GM18507 (cell line): ENCODE results near the gene IL17B.

Experiments
- DNase-seq: peaks from one replicate; pipeline ENCODE4 v3.0.0; 2011; ENCODE audit warnings: low read depth; ENCODE audit not compliant: insufficient read length; ENCODE audit errors: extremely low spot score
- FAIRE-seq: peaks from 2 replicates; lab custom pipeline; 2011; peaks lifted over from hg19 to GRCh38; lab: Jason Lieb, UNC

Gene IL17B

DNA sequence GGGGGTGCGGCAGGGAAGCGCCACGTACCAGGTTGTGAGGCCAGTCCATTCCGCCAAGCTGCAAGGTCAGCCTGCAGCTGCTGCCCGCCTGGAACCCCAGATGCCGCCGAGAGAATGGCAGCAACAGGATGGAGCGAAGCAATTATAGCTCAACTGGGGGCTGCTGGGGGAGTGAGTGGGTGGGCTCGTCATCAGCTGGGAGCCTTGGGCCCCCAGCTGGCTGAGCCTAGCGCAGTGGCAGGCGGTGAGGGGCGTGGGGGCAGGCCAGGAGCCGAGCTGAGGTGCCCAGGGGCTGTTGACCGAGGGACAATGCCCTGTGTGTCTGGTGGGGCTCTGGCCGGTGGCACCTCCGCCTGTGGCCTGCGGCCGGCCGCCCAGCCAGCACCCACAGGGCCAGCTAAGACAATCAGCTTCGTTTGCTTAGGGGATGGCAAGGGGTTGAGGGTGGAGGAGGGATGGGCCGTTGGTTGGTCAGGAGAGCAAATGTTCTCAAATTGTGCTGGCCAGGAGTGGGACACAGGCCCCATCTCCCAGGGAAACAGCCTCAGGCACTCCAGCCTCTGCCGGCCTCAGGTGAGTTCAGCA lies at the start of gene IL17B:
IL17B (minus strand) TSS at position 116 of the 585 bp plus-strand sequence; CDS start at position 49, 67 bp downstream.
- DNase-seq: no peak
- FAIRE-seq: no peak

DNA sequence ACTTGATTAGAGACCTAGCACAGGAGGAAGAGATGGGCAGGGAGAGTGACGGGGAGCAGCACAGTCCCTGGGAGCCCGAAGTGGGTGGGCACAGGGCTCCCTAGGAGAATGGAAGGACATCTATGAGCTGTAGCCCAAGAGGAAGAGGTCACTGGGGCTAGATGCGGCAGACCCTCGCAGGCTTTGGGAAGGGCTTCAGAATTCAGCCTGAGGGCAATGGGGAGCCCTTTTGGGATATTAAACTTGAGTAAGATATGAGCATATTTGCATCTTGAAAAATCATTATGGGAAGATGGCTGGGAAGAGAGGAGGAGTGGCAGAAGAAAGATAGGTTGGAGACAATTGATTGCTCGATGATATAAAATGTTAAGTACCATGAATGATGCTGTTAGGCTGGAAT lies 48.9 kb upstream of the IL17B start:
- DNase-seq: no peak

DNA sequence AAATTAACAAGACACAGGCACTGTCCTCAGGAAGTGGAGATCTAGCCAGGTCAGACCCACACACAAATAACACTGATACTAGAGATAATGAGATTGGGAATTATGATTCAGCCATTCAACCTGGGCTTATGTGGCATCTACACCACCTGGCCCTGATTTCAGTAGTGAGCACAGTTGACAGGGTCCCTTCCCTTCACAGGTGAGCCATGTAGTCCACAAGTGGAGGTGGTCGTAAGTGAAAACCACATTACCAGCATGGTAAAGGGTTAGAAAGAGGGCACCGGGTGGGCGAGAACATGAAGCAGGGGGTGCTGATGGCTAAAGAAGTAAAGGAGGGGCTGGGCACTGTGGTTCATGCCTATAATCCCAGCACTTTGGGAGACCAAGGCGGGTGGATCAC lies 48.3 kb upstream of the IL17B start:
- FAIRE-seq (no peak), DNase-seq (no peak)

More for the DNA sequence above, 48.9 kb upstream of the IL17B start:
- FAIRE-seq: no peak

- no peak for FAIRE-seq
- no peak for DNase-seq
Measured at GRCh38 chr5:149426931-149427330, 47.8 kb upstream of the IL17B start.

DNA sequence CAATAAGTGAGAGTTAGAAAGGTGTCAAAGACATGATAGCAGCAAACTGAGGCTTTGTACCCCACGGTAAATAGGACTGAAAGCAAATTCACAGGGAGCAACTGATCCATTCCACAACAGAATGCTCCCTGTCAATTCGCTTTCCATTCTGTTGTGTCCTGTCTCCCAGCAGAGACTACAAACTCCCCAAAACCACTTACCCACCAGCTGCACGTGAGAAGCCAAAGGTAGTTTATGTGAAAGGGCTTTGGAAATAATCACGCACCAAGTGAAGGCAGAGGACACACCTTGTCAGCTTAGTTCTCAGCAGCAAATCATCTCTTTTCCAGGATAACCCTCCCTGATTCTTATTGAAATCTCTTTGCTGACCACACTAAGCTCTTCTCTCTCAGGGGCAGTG lies 46.6 kb upstream of the IL17B start:
- DNase-seq (no peak), FAIRE-seq (no peak)

- FAIRE-seq (no peak), DNase-seq (no peak)
Measured at GRCh38 chr5:149424371-149425315, 45.6 kb upstream of the IL17B start.

DNA sequence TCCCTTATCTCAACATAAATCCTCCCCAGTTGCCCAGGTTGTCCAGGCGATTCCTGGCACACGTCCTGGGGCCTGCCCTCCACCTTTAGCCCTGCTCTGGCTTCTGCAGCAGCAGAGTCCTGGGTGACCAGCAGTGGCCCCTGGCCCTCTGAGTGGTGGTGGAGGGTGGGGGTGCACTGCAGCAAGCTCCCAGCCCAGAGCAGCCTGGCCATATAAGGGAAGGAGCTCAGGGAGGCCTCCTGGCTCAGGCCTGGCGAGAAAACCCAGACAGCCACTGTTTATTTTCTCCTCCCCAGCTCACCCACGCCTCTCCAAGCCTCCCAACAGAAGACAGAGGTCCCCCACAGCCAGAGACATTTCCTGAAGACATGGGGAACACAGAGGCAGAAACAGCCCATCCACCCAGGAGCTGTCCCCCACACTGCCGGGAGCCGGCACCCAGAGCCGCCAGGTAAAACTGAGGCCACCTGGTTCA lies 44.7 kb upstream of the IL17B start:
- DNase-seq: no peak
- FAIRE-seq: no peak

GRCh38 chr5:149423049-149423793 lies 44.1 kb upstream of the IL17B start:
- FAIRE-seq (no peak), DNase-seq (no peak)

DNA sequence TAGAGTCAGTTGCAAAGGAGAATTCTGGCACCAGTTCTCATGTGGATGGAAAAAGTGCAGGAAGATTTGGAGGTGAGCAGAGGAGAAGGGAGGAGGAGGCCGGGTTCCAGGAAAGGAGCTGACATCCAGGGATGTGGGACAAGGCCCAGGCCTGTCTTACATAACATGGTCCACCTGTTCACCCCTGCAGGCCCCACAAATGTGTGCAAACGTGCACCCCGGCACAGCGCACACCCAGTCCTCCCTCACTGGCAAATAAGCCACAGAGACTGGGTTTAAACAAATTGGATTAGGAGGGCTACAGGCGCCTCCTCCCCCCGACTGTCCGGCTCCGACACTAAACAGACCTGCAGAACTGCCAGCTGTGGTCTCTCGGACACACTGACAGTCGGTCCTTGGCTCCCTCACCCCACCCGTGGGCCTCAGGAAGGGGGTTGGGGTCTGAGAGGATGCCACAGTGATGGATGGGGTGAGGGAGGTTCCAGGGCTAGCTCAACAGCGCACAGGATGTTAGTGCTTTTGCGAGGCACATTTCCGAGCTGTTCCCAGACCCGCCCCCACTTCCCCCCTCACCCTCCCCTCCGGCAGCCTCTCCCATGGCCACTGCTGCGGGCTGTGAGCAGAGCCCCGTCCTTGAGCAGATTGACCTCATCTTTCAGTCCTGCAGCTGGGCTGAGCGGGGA lies 43.4 kb upstream of the IL17B start:
- no peak for DNase-seq
- no peak for FAIRE-seq

DNA sequence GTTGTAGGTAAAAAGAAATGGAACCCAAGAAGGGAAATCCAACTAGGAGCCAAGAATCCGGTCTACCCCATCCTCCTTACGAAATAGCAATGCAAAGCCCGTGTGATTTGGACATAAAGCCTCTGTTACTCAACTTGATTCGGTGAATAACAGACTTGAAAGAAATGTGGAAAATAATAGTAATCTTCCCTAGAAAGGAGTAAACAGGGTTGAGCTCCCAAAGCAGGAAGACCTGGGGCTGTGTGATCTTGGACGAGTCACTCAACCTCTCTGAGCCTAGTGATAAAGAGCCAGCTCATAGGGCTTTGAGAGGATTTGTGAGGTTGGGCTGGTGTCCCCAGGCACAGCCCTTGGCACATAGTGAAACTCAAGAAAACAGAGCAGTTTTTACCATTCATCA lies 42.7 kb upstream of the IL17B start:
- FAIRE-seq (no peak), DNase-seq (no peak)

- no peak for FAIRE-seq
- DNase-seq: no peak
Measured at GRCh38 chr5:149421372-149421685, 42.2 kb upstream of the IL17B start.

- DNase-seq (no peak), FAIRE-seq (no peak)
Measured at GRCh38 chr5:149420545-149421371, 41.7 kb upstream of the IL17B start.

GRCh38 chr5:149419859-149420544 lies 40.9 kb upstream of the IL17B start:
- FAIRE-seq: no peak
- DNase-seq: no peak

DNA sequence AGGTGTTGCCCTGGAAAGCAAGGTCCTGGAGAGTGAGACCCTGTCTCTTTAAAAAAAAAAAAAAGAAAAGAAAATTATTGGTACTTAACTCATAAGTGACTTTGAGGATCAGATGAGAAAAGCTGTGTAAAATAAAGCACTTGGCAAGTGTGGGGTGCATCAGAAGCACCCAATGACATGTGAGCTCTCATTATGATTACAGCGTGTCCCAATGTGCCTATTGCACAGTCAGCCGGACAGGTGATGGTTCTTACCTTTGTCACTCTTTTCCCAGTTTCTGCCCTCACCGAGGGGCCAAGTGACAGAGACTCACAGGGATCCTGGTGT lies 40.4 kb upstream of the IL17B start:
- FAIRE-seq (no peak), DNase-seq (no peak)

DNA sequence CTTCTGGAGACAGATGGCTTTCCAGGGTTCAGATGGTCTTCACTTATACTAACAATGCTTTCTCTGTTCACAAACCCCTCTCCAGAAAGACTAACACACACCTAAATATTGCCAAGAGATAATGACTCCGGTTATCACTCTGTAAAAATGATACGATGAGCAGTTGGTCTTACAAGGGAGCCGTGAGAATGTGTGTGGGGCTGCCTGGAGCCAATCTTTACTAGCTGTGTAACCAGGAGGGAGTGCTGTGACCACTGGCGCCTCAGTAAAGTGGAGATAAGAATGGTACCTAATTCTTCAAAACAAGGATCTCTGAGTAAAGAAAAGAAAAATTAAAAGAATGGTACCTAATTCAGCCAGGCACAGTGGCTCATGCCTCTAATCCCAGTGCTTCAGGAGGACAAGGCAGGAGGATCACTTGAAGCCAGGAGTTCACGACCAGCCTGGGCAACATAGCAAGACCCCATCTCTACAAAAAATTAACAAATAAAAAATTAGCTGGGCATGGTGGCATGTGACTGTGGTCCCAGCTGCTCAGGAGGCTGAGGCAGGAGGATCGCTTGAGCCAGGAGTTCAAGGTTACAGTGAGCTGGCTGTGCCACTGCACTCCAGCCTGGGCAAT lies 39.9 kb upstream of the IL17B start:
- DNase-seq: no peak
- FAIRE-seq: no peak

GRCh38 chr5:149417711-149418368 lies 38.7 kb upstream of the IL17B start:
- DNase-seq (no peak), FAIRE-seq (no peak)

DNA sequence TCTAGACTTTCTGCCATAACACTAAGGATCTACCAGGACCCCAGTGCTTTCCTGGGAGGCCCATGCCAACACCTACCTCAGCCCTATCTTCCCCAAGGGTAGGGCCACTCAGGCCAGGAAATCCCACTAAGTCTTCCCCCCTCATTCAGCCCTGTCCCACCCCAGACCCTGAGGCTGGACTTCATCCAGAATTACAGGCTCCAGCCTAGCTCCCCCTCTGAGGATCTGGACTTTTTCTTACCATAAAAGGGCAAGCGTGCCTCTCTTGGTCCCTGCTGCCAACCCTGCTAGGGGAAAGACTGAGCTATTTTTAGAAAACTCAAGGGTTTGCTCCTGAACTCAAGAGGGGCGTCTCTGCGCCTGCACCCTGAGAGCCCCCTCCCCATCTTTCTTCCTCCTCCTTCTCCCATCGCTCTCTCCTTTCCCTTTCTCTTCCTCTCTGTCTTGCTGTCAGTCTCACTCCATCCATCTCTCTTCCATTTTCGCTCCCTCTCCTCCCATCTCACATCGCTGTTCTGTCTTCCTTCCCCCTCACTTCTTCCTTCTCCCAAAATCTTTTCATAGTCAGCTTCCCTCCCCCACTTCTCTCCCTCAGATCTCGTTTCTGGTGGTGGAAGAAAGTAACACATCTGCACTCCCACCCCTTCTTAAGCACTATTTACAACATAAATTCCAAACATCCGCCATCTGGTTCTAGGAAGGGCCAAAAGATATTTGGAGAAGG lies 38.1 kb upstream of the IL17B start:
- FAIRE-seq (no peak), DNase-seq (no peak)
